RPMI7951 (cell line): Measurements from ENCODE around the gene TGFBR3. TPM values are rescaled to one million over a fixed set of nuclear protein-coding genes. Genes with fewer than 3 reads are reported as not detected.

Source experiments
- DNase-seq: peaks from one replicate; pipeline ENCODE4 v3.0.0-alpha.2; 2012; ENCODE audit warnings: low read depth
- total RNA-seq: library from RNA; depleted of rRNA; stranded (reverse); fragments of >200 nt; shearing (Covaris generic); gene quantifications from 2 replicates; pipeline ENCODE4 v1.2.3, GENCODE V29; 2014

The TGFBR3 gene
- total RNA-seq, 1 experiment from 2014 or later, result 7.3 TPM

DNA sequence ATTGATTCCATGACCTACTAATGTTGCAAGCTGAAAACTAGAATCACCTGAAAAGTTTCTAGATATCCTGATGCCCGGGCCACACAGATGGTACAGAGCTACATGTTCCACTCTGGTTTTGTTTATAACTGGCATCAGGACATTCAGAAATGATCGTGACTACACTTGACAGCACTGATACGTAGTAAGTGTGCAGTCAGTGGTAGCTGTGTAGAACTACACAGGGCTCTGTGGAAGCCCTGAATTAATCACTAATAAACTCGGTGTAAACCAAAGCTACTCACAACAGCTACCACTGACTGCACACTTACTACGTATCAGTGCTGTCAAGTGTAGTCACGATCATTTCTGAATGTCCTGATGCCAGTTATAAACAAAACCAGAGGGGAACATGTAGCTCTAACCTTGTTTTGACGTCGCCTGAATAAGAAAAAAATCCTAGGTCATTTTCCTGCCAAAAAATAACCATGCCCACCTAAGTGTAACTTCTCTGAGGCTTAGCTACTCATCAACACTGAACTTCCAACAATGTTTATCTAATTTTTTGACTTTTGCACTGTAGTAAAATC, 149.7 kb downstream of the TGFBR3 start:
- no peak for DNase-seq

DNA sequence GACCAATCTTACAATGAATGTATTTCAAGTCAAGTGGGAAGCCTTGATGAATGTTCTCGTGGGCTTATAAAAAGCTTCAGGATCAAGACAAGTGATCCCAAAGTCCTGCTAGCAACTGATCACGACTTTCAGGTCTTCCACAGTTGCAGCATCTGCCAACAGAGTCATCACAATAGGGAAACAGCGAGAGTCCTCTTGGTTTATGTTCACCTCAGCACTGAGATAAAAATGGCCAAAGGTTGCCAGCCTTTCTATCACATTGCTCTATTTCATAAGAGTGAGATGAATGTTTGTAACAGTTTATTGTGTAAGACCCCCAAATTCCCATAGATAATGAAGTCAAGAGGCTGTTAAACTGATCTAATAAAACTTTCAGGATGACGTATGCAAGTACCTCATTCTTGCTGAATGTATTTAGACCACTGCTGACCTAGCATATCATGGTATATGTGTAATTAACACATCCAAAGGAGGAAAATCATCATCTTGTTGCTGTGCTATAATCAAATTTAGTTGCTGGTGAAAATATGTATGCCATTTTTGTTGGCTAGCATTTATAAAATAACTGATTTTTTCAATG, 150.6 kb downstream of the TGFBR3 start:
- DNase-seq, result no peak

GRCh38 chr1:91734761-91735160, 151.2 kb downstream of the TGFBR3 start:
- no peak for DNase-seq

DNA sequence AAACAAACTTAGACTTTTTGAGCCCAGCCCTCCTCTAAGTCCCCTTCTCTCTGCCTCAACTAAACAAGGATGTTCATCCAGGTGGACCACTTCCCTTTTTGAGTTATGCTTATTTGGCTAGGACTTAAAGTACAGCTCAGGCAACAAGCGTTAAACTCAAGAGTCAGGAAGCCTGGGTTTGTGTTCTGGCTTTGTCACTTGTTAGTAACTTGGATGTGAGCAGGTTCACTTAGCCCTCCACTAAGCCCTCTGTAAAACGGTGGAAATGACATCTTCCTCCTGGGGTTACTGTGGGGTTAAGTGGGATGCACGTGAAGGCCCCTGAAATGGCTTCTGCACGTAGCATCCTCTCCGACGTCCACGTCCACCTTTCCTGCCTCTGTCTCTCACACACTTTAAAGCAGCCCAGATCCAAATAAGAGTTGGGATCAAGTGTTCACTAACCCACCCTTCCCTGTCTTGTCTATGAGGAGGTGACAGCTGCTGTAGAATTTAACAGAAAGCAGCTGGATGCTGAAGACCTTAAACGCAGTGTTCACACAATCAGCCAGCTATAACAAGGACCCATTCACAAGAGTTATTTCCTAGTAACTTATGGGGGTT, 152.7 kb downstream of the TGFBR3 start:
- DNase-seq, result no peak

DNA sequence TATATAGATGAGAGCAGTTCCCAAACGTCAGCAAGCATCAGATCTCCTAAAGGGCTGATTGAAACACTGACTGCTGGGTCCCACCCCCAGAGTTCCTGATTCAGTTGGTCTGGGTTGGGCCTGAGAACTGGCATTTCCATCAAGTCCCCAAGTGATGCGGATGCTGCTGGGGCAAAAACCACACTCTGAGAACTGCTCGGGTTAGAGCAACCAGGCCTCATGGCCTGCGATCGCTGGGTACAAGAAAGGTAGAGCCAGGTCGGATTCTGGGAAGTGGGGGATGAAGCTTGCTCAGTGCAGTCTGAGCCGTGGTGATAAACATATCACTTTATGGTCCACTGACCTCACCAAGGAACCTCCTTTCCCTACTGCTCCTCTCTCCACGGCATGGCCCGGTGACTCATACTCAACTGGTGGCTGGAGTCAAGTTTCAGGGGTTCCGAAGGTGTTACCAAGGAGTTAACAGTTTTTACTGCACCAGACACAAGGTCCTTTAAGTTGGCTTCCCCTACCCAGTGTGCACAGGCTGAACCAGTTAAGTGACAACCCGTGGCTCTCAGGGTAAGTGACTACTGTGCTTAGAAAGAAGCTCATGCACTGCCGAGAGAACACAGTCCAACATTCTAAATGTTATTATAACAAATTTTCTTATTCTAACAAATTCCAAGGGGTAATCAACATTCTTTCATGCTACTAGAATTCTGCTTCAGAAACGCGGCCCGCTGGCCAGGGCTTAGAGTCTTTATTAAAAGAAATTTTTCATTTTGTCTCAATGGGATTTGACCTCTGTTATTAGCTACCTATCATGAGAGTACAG, 153.5 kb downstream of the TGFBR3 start:
- DNase-seq, result peak; percentile 92

DNA sequence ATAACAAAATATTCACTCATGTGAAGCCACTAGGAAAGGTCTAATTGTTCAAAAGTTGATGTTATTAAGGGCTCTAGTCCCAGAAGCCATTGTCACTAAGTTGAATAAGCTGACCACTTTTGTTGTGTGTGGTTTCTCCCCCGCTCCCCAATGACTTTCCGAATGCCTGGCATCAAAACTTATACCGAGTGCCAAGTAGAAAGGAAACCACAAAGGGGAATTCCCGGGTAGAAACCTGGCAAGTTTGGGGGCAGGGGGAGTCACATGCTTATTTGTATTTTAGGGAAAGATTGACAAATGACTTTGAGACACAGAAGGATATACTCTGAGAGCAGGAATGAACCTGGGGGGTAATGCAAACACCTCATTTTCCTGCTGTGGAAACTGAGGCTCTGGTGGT, 154.1 kb downstream of the TGFBR3 start:
- DNase-seq, result peak; percentile 89

GRCh38 chr1:91730801-91731732, 154.9 kb downstream of the TGFBR3 start:
- DNase-seq, result peak; percentile 82

GRCh38 chr1:91729621-91730358, 156.2 kb downstream of the TGFBR3 start:
- DNase-seq, result no peak

GRCh38 chr1:91727763-91728162, 158.2 kb downstream of the TGFBR3 start:
- peak; percentile 9 for DNase-seq

- peak; percentile 32 for DNase-seq
Observed at GRCh38 chr1:91725989-91726721, 159.8 kb downstream of the TGFBR3 start.

DNA sequence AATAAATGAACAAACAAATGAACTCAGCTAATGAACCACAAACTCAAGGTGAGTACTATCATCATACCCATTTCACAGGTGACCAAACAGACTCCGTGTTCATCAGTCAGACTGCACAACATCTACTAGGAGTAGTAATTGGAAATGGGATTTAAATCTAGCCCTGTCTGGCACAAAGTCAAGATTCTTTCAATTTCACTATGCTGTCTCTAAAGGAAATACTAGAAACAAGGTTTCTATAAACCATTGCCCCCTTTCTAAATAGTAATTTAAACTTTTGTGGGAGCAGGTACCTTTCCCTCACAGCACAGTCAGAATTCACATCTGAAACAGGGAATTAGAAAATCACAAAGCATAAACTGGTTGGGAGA, 160.3 kb downstream of the TGFBR3 start:
- no peak for DNase-seq

GRCh38 chr1:91724644-91725043, 161.3 kb downstream of the TGFBR3 start:
- DNase-seq, result no peak

DNA sequence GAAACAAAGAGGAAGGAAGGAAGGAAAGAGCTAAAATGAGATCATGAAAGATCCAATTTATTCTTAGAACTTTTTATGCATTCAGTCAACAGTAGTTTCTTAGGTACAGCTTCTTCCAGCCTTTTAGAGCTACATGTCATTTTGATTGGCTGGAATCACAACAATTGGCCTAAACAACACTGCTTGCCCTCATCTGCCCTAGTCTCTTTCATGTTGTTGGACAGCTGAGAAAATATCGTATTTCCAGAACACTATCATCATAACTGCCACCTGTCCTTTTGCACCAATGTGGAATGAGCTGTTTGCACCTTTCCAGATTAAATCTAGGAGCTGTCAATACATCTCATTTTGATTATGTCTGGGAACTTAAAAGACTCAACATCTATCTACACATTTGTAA, 161.7 kb downstream of the TGFBR3 start:
- no peak for DNase-seq

GRCh38 chr1:91720044-91720443, 165.9 kb downstream of the TGFBR3 start:
- no peak for DNase-seq

DNA sequence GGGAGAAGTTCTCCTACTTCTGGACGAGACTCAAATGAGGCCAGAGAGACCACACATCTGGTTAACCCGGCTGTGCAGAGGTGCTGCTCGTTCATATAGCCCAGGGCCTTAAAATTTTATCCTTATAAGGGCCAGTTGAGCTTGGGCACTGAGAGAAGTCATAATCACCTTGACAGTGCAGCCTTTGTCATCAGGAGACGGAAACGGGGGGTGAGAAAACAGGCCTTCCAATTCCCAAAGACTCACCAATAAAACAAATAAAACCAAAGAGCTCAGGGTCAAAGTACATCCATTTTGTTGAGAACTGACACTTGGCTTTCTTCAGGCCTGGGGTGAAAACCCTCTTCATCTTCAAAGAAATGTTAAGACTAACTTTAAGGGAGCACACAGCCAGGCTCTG, 167.1 kb downstream of the TGFBR3 start:
- no peak for DNase-seq

DNA sequence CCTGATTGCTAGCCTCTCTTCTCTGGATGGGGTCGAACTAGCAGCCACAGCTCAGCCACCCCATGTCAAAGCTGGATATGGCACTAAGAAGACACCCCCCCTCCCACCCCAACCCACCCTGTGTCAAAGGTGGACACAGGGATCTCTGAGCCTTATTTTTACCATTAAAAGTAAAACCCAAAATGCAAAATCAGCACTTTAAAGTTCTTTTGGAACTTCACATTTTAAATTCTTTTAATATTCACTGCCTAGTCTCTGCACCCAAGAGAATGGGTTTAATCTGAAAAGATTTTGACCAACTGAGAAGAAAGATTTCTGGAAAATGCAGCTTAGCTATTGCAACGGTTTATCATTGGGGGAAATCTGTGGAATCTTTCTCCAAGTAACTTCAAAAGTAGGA, 167.6 kb downstream of the TGFBR3 start:
- DNase-seq, result no peak

GRCh38 chr1:91717839-91718238, 168.1 kb downstream of the TGFBR3 start:
- no peak for DNase-seq

GRCh38 chr1:91716339-91716738, 169.6 kb downstream of the TGFBR3 start:
- no peak for DNase-seq

DNA sequence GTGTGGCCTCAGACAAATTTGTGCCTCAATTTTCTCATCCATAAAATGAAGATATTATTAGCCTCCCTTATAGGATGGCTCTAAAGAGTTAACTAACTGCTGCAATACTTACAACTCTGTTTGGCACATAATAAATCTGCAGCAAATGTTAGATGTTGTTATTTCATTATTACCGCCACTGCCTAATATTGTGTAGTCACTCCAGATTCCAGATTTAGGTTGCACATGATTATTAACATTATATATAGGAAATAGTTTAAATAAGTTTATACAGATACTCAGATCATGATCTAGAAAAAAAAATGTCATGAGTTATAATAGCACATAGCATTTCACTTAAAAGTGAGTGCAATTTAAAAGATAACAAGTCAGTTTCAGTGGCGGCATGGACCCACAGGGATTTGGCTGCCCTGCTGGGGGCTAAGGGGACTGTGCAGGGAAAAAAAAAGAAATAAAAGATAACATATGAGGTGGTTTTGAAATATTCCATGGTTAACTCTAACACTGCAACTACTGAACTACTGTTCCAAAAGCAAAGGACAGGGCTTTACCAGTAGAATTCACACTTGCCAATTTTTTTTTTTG, 170.4 kb downstream of the TGFBR3 start:
- DNase-seq, result no peak

DNA sequence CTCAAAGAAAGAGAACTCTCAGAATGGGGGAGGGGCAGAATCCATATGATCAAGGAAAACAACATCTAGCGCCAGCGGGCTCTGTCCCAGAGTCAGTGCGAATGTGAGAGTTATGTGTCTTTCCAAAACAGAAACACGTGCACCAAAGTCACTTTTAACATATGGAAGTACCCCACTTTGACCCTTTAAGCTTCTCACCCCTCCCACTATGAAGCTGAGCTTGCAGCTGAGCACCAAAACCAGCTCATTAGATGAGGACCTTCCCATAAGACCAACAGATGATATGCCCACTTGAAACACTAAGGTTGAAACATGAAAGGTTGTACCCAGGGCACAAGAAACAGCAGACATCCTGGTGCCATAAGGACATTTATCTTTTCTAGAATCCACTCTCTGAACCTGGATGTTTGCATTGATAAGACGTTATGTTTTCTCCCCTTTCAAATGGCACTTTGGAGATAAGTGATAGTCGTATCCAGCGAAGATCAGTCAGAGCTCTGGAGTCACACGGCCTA, 171.0 kb downstream of the TGFBR3 start:
- no peak for DNase-seq
